ENCODE measurements around the gene AP1S1.
"Not testable (repeated sequence)": the region's sequence is repeated elsewhere in the genome, so short reads cannot be mapped to it uniquely, and the experiment has no call there.

Gene AP1S1

DNA sequence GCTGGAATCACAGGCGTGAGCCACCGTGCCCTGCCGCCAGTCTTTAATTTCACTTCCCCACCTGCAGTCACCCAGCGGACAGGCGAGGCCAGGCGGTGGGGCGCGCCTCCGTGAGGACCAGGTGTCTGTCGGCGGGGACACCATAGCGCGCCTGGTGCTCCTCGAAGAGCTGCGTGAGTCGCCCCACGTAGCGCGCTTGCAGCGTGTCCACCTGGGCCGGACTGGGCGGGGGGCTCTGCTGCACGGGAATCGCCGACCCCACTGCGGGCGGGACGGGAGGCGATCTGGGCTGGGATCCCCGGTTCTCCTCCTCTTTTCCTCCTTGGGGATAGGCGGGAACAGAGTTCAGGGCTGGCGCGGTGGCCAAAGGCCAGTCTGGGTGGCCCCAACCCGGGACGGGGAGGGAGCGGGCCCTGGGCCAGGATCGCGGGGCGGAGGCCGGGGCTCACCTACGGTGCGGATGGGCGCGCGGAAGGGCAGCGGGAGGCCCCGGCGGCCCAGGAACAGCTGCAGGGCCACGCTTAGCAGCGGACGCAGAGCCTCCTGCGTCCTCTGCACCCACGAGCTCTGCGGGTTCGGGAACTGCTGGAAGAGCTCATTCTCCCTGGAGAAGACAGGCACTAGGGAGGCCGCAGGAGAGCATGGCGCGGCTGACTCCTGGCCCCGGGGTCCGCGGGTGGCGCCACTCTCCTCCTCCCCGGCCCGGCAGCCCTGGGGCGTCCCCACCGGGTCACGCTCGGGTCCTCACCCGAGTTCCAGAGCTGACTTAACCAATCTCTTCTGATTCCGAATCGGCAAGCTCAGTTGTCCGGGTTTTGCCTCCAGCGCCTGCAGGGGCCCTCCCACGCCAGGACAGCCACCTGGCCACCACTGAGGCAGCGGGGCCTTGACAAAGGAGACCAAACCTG lies 47.7 kb downstream of the AP1S1 start:
- peak; percentile 72 for DNase-seq (ENCODE audit: low spot score)

- no peak for DNase-seq (ENCODE audit: low spot score)
Measured at GRCh38 chr7:101202603-101202918, 48.3 kb downstream of the AP1S1 start.

- DNase-seq (ENCODE audit: low spot score), result not testable (repeated sequence)
Measured at GRCh38 chr7:101203740-101204738, 49.8 kb downstream of the AP1S1 start.

DNA sequence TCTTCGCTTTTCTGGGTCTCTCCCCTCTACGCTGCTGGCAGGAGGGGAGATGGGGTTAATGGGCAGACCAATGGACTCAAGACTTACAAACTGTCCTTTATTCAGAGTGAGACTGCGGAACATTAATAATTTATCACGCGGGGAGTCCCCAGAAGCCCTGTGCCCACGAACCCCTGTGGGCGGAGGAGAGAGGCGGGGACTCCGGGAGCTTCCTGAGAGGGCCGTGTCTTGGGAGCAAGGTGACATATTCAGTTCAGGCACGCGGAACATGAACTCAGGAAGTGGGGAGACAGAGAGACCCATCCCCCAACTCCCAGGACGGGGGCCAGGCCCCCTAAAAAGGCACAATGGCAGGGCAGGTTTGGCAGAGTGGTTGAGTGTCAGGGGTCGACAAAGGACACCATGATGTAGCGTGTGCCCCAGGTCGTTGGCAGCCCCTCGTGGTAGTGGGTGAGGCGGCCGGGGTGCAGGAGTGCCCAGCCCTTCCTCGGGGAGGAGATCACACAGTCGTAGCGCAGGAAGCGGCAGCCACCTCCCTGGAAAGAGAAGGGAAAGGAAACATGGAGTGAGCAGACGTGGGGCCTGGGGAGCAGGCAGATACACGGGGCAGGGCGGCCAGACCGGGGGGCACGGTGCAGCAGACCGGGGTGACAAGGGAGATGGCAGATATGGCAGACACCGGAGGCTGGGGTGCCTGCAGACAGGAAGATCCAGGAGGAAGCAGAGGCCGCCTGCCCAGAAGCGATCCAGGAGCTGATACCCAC lies 51.8 kb downstream of the AP1S1 start:
- no peak for DNase-seq (ENCODE audit: low spot score)

- DNase-seq (ENCODE audit: low spot score), result no peak
Measured at GRCh38 chr7:101206665-101207042, 52.4 kb downstream of the AP1S1 start.

GRCh38 chr7:101207459-101207858 lies 53.2 kb downstream of the AP1S1 start:
- no peak for DNase-seq (ENCODE audit: low spot score)

- no peak for DNase-seq (ENCODE audit: low spot score)
Measured at GRCh38 chr7:101208794-101209193, 54.5 kb downstream of the AP1S1 start.

DNA sequence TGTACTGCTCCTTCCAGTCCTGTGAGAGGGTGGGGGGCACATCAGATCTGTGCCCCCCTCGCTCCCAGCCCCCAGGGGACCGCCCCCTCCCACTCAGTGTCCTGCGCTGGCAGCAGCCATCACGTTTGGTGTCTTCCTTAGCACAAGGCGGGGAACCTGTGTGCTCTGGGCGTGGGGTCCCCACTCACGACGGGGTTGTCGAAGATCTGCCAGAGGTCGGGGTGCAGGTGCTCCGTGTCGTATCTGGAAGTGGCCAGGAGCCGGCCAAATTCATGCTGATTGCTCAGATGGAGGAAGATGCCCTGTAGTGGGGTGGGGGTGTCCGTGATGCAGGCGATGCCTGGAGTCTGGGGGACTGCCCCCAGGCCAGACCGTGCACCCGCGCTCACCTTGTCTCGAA lies 55.9 kb downstream of the AP1S1 start:
- peak; percentile 4 for DNase-seq (ENCODE audit: low spot score)
